Mesodermal cell (in vitro differentiated cells): ENCODE results near the gene RNASE7.

Source experiments
- H3K27ac ChIP-seq: 2 replicates; pipeline ENCODE4 v1.7.0; 2013; ENCODE audit warnings: mild to moderate bottlenecking, low read depth, low read length, moderate library complexity; ENCODE audit not compliant: severe bottlenecking
- H3K36me3 ChIP-seq: 2 replicates; pipeline ENCODE4 v1.7.1; 2013; ENCODE audit warnings: mild to moderate bottlenecking, low read length, moderate library complexity; ENCODE audit not compliant: control insufficient read depth, insufficient read depth
- H3K4me1 ChIP-seq: one replicate; pipeline ENCODE4 v1.7.1; 2013; ENCODE audit warnings: mild to moderate bottlenecking, low read length; ENCODE audit not compliant: insufficient read depth, control insufficient read depth, poor library complexity, severe bottlenecking
- H3K4me3 ChIP-seq: 2 replicates; pipeline ENCODE4 v1.7.0; 2013; ENCODE audit warnings: low read length, control low read depth, mild to moderate bottlenecking; ENCODE audit not compliant: insufficient read depth, poor library complexity, severe bottlenecking; ENCODE audit errors: extremely low read depth
- H3K9me3 ChIP-seq: 2 replicates; pipeline ENCODE4 v1.7.1; 2013; ENCODE audit warnings: mild to moderate bottlenecking, low read length, moderate library complexity; ENCODE audit not compliant: control insufficient read depth
- WGBS, 2 experiments: methylation state at CpG; one replicate each; pipeline ENCODE4 v1.1.5; 2013; ENCODE audit warnings: missing lambda C conversion rate in 2 of 2; ENCODE audit not compliant: insufficient coverage in 2 of 2; 5-methylcytosine and 5-hydroxymethylcytosine counted together

RNASE7 gene

DNA sequence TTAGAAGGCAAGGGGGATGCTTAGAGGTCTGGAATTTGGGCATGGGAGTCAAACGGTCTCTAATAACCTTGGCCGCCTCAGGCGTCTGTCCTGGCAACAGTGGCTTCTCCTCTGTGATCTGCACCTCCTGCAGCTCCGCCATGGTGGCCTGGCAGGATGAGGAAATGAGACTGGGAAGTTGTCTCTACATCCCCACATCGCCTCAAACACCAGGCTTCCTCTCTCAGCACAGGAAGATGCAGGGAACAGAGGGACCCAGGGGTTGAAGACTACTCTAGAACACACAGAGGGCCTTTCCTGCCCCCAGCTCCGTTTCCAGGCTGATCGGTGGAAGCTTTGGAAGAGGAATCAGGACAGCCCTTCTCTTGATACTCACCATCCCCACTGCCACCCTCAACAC lies 19.0 kb upstream of the RNASE7 start:
- no peak overlapping the region for H3K4me3 ChIP-seq
- H3K27ac ChIP-seq: no peak overlapping the region
- H3K36me3 ChIP-seq: peaks cover 39% of the 10 kb centered on the region
- H3K4me1 ChIP-seq: peaks cover 27% of the 10 kb centered on the region
- no peaks in the 10 kb centered on the region for H3K9me3 ChIP-seq
- 89 to 94% methylated on average over 5 of the region's 7 CpGs for WGBS, 2 experiments

- WGBS, 2 experiments: 24 to 69% methylated on average over 2 to 5 of the region's 17 CpGs
Observed at GRCh38 chr14:21023817-21024584, 18.2 kb upstream of the RNASE7 start.

GRCh38 chr14:21024585-21025370 lies 17.4 kb upstream of the RNASE7 start, which contains the start of gene NDRG2:
Gene NDRG2 (minus strand): TSS chr14:21025061. CDS start chr14:21023315, 1,746 bp downstream.
- H3K27ac ChIP-seq: peak within 1 kb of the TSS; percentile 83
- peak within 1 kb of the TSS; percentile 59 for H3K4me3 ChIP-seq
- no peaks in the 10 kb centered on the region for H3K9me3 ChIP-seq
- H3K36me3 ChIP-seq: peaks cover 23% of the 10 kb centered on the region
- peaks cover 21% of the 10 kb centered on the region for H3K4me1 ChIP-seq
- 1 to 2% methylated on average over 22 to 38 of the region's 72 CpGs for WGBS, 2 experiments

More at GRCh38 chr14:21023817-21024584, 18.2 kb upstream of the RNASE7 start:
- Histone ChIP-seq H3K27ac (no peak overlapping the region), H3K9me3 (no peaks in the 10 kb centered on the region), H3K4me1 (peaks cover 27% of the 10 kb centered on the region), H3K36me3 (peaks cover 31% of the 10 kb centered on the region), H3K4me3 (peak overlapping the region; percentile 59)

GRCh38 chr14:21025371-21026273 lies 16.5 kb upstream of the RNASE7 start:
- H3K36me3 ChIP-seq: peaks cover 16% of the 10 kb centered on the region
- H3K27ac ChIP-seq: peak overlapping the region; percentile 83
- peaks cover 21% of the 10 kb centered on the region for H3K4me1 ChIP-seq
- WGBS, 2 experiments: 2 to 5% methylated on average over 24 to 28 of the region's 58 CpGs
- H3K4me3 ChIP-seq: peak overlapping the region; percentile 59
- H3K9me3 ChIP-seq: no peaks in the 10 kb centered on the region

DNA sequence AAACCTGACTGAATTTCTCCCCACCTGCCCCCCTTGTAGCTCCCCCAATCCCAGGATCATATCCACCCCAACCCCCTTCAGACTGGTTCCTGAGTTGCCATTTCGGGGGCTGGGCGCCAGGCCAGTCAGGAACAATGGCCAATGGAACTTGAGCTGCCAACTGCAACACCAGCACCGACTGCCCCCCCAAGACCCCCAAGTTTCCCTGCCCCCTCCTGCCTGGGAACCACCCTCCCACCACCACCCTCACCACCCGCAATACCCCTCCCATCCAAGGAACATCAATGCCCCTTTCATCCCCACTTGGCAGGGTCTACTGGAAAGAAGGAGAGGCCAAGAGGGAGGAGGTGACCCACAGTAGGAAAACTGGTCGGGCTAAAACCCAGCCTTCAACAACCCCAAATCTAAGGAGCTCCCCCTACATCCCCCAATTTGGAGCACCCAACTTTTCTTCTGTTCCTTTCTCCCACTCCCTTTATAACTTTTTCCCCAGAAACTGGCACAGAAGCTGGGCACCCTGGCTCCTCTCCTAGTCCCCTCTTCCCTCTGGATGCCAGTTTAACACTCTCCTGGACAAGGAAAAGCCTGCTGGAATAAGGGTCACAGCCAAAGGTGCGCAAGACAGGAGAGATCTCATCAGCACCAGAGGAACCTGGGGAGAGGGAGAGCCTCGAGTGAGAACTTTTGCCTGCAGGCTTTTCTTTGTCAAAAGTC lies 15.7 kb upstream of the RNASE7 start:
- peaks cover 21% of the 10 kb centered on the region for H3K4me1 ChIP-seq
- peaks cover 8% of the 10 kb centered on the region for H3K36me3 ChIP-seq
- H3K4me3 ChIP-seq: peak overlapping the region; percentile 59
- H3K9me3 ChIP-seq: no peaks in the 10 kb centered on the region
- 46 to 56% methylated on average over 2 to 3 of the region's 7 CpGs for WGBS, 2 experiments
- H3K27ac ChIP-seq: peak overlapping the region; percentile 83

GRCh38 chr14:21026988-21027315 lies 15.2 kb upstream of the RNASE7 start:
- Histone ChIP-seq H3K4me1 (peaks cover 21% of the 10 kb centered on the region), H3K9me3 (no peaks in the 10 kb centered on the region), H3K36me3 (peaks cover 3% of the 10 kb centered on the region), H3K27ac (peak overlapping the region; percentile 83), H3K4me3 (no peak overlapping the region)
- WGBS, 2 experiments: 41 to 59% methylated on average over 2 to 3 of the region's 3 CpGs

GRCh38 chr14:21029917-21030316 lies 12.2 kb upstream of the RNASE7 start, which contains the start of gene TPPP2:
Gene TPPP2 (plus strand): TSS chr14:21030217. CDS start chr14:21030582, 365 bp downstream.
- peaks cover 14% of the 10 kb centered on the region for H3K4me1 ChIP-seq
- H3K36me3 ChIP-seq: no peaks in the 10 kb centered on the region
- WGBS, 2 experiments: 86 to 95% methylated on average over 3 of the region's 5 CpGs
- no peak within 1 kb of the TSS for H3K4me3 ChIP-seq
- no peaks in the 10 kb centered on the region for H3K9me3 ChIP-seq
- H3K27ac ChIP-seq: no peak within 1 kb of the TSS

GRCh38 chr14:21030531-21030930 lies 11.6 kb upstream of the RNASE7 start:
- H3K9me3 ChIP-seq: no peaks in the 10 kb centered on the region
- WGBS, 2 experiments: 91 to 92% methylated on average over 12 of the region's 12 CpGs
- no peaks in the 10 kb centered on the region for H3K36me3 ChIP-seq
- H3K4me1 ChIP-seq: peaks cover 14% of the 10 kb centered on the region
- H3K4me3 ChIP-seq: no peak overlapping the region
- H3K27ac ChIP-seq: no peak overlapping the region

GRCh38 chr14:21032326-21033132 lies 9.6 kb upstream of the RNASE7 start:
- Histone ChIP-seq H3K36me3 (no peaks in the 10 kb centered on the region), H3K4me3 (no peak overlapping the region), H3K4me1 (no peaks in the 10 kb centered on the region), H3K9me3 (no peaks in the 10 kb centered on the region), H3K27ac (no peak overlapping the region)
- WGBS, 2 experiments: no CpG with 5 or more reads among the region's 5 CpGs
